BE2C (cell line): Measurements from ENCODE around the gene XPO5.

Source experiments
- DNase-seq: peaks from one replicate; pipeline ENCODE4 v3.0.0-alpha.2; 2020
- H3K27me3 ChIP-seq: fragments of 250-450 bp; sonication (Bioruptor Pico); 2 replicates; pipeline ENCODE4 v1.5.1; 2020; ENCODE audit warnings: mild to moderate bottlenecking
- H3K36me3 ChIP-seq: fragments of 250-450 bp; sonication (Bioruptor Pico); 2 replicates; pipeline ENCODE4 v1.5.1; 2020; ENCODE audit warnings: mild to moderate bottlenecking
- H3K4me1 ChIP-seq: fragments of 250-450 bp; sonication (Bioruptor Pico); 2 replicates; pipeline ENCODE4 v1.5.1; 2020
- H3K4me3 ChIP-seq: 2 replicates; pipeline ENCODE4 v1.5.1; 2011; ENCODE audit warnings: low read depth, low read length
- H3K9me3 ChIP-seq: fragments of 250-450 bp; sonication (Bioruptor Pico); 2 replicates; pipeline ENCODE4 v1.5.1; 2020
- CTCF ChIP-seq: IDR thresholded peaks from 2 replicates; pipeline ENCODE4 v1.5.1; 2012; ENCODE audit warnings: mild to moderate bottlenecking, low read depth, low read length

The XPO5 gene

DNA sequence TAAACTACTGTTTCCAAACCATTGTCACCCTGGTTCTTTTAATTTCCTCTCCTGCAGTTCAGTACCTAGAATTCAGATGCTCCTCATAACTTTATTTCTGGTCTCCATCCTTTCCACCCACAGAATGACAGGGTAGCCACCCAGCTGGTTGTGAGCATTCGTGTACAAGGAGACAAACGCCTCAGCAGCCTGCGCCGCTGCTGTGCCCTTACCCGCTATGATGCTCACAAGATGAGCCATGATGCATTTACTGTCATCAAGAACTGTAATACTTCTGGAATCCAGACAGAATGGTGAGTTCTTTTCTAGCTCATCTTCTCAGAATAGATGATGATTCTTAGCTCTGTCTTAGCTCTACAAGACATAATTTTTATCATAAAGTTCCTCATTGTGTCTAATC is 34.6 kb upstream of the XPO5 start:
- DNase-seq, result no peak
- Histone ChIP-seq H3K9me3 (no peaks in the 10 kb centered on the region), H3K4me3 (no peak overlapping the region), H3K36me3 (peaks cover 42% of the 10 kb centered on the region), H3K4me1 (peaks cover 5% of the 10 kb centered on the region; the same call in 1 of the 2 replicates), H3K27me3 (no peaks in the 10 kb centered on the region)
- no peak for TF ChIP-seq CTCF

- no peaks in the 10 kb centered on the region for H3K27me3 ChIP-seq
- TF ChIP-seq CTCF, result no peak
- H3K4me1 ChIP-seq, result peaks cover 5% of the 10 kb centered on the region; the same call in 1 of the 2 replicates
- H3K9me3 ChIP-seq, result no peaks in the 10 kb centered on the region
- no peak overlapping the region for H3K4me3 ChIP-seq
- peaks cover 41% of the 10 kb centered on the region for H3K36me3 ChIP-seq
- DNase-seq, result no peak
Observed at GRCh38 chr6:43609402-43609801, 33.6 kb upstream of the XPO5 start.

GRCh38 chr6:43608807-43609206 is 33.0 kb upstream of the XPO5 start:
- no peak for DNase-seq
- TF ChIP-seq CTCF, result no peak
- H3K36me3 ChIP-seq, result peaks cover 36% of the 10 kb centered on the region
- H3K4me1 ChIP-seq, result peaks cover 4% of the 10 kb centered on the region
- no peaks in the 10 kb centered on the region for H3K27me3 ChIP-seq
- no peaks in the 10 kb centered on the region for H3K9me3 ChIP-seq
- no peak overlapping the region for H3K4me3 ChIP-seq

GRCh38 chr6:43608310-43608763 is 32.5 kb upstream of the XPO5 start:
- peak; percentile 81 for DNase-seq
- no peaks in the 10 kb centered on the region for H3K9me3 ChIP-seq
- peaks cover 36% of the 10 kb centered on the region for H3K36me3 ChIP-seq
- no peaks in the 10 kb centered on the region for H3K27me3 ChIP-seq
- no peak overlapping the region for H3K4me3 ChIP-seq
- TF ChIP-seq CTCF, result peak; percentile 91
- peaks cover 3% of the 10 kb centered on the region; the same call in 1 of the 2 replicates for H3K4me1 ChIP-seq

DNA sequence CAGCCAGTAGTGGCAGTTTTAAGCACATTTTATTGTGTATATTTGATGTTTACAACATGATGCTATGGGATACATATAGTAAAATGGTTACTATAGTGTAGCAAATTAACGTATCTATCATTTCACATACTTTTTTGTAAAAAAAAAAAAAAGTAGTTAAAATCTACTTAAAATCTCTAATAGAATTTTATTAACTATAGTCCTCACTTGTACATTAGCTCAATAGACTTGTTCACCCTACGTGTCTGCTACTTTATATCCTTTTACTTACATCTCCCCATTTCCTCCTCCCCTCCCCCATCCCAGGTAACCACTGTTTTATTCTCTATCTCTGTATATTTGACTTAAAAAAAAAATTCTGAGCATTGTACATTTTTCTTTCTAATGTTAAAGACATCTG is 30.2 kb upstream of the XPO5 start:
- Histone ChIP-seq H3K36me3 (peaks cover 42% of the 10 kb centered on the region), H3K4me3 (no peak overlapping the region), H3K9me3 (no peaks in the 10 kb centered on the region), H3K27me3 (no peaks in the 10 kb centered on the region), H3K4me1 (peaks cover 3% of the 10 kb centered on the region; the same call in 1 of the 2 replicates)
- no peak for DNase-seq
- no peak for TF ChIP-seq CTCF

DNA sequence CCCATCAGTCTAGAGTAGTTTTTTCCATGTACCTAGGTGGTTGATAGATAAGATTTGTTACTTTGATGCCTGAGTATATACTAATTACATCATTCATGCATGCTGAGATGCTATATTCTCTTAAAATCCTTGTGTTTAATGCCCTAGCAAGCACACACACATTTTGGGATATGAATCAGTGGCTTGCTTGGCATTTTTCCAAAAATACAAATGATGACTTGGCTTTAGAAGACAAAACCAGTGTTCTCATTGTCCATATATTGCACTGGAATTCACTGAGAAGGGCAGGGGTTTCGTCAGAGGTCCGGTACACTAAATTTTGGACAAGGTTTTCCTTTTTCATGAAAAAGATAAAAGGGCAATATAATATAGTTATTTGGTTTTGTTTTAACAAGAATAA is 28.3 kb upstream of the XPO5 start:
- Histone ChIP-seq H3K4me1 (peaks cover 3% of the 10 kb centered on the region; the same call in 1 of the 2 replicates), H3K9me3 (no peaks in the 10 kb centered on the region), H3K27me3 (no peaks in the 10 kb centered on the region), H3K36me3 (peaks cover 38% of the 10 kb centered on the region), H3K4me3 (no peak overlapping the region)
- DNase-seq, result no peak
- TF ChIP-seq CTCF, result no peak
